DOHH2 (cell line): ENCODE measurements around the gene TRPM3.

Experiments used
- EZH2phosphoT487 ChIP-seq: fragments of 200-600 bp; sonication (generic); IDR thresholded peaks from 2 replicates; pipeline ENCODE4 v1.6.1; 2017; ENCODE audit warnings: borderline replicate concordance, mild to moderate bottlenecking, antibody characterized with exemption, low read length, moderate library complexity, mixed read lengths
- TF ChIP-seq, protein P1 (sequence below): fragments of 200-600 bp; sonication (generic); IDR thresholded peaks from one replicate; pipeline ENCODE4 v1.5.1; 2014; ENCODE audit warnings: antibody characterized with exemption, mild to moderate bottlenecking, low read depth, low read length; ENCODE audit not compliant: poor library complexity, severe bottlenecking

DNA sequence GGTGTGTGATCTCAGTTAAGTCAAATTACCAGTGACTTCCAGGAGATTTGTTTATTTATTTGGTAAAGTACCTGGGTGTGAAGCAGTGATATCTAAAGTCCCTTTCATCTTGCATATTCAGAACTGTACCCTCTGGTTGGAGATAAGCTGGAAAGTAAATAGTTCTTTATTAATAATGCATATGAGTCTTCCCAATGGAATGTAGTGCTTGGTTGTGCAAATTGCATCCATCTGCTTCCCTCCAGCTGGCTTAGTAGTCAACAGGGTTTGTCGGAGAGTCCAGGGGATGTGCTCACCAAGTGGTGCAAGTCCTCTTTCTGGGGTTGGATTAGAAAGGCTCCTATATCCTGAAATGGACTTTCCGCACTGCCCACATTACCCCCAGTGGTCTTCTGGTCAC lies 42.0 kb downstream of the TRPM3 start:
- TF ChIP-seq, protein P1, sequence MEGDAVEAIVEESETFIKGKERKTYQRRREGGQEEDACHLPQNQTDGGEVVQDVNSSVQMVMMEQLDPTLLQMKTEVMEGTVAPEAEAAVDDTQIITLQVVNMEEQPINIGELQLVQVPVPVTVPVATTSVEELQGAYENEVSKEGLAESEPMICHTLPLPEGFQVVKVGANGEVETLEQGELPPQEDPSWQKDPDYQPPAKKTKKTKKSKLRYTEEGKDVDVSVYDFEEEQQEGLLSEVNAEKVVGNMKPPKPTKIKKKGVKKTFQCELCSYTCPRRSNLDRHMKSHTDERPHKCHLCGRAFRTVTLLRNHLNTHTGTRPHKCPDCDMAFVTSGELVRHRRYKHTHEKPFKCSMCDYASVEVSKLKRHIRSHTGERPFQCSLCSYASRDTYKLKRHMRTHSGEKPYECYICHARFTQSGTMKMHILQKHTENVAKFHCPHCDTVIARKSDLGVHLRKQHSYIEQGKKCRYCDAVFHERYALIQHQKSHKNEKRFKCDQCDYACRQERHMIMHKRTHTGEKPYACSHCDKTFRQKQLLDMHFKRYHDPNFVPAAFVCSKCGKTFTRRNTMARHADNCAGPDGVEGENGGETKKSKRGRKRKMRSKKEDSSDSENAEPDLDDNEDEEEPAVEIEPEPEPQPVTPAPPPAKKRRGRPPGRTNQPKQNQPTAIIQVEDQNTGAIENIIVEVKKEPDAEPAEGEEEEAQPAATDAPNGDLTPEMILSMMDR: no peak
- no peak for TF ChIP-seq EZH2phosphoT487
